Neural progenitor cell (in vitro differentiated cells): ENCODE measurements around the gene PTGES3L.

Source experiments
- EZH2phosphoT487 ChIP-seq: fragments of 200-600 bp; sonication (generic); IDR thresholded peaks from 2 replicates; pipeline ENCODE4 v1.6.1; 2017; ENCODE audit warnings: antibody characterized with exemption
- TF ChIP-seq, protein P1 (sequence below): fragments of 200-600 bp; sonication (generic); IDR thresholded peaks from 2 replicates; pipeline ENCODE4 v1.5.1; 2017; ENCODE audit warnings: antibody characterized with exemption, mild to moderate bottlenecking

DNA sequence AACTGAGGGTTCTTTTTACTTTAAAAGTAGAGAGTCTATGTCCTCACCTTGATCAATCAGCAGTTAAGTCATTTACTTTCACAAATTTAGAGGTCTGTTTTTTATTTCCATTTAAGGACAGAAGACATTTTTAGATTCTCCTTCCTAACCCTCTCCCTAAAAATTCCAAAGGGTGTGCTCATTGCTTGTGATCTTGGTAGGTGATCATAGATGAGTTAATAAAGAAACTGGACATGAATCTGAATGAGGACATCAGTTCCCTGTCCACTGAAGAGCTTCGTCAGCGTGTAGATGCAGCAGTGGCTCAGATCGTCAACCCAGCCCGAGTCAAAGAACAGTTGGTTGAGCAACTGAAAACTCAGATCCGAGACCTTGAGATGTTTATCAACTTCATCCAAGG lies 9.3 kb upstream of the PTGES3L start:
- TF ChIP-seq, protein P1, sequence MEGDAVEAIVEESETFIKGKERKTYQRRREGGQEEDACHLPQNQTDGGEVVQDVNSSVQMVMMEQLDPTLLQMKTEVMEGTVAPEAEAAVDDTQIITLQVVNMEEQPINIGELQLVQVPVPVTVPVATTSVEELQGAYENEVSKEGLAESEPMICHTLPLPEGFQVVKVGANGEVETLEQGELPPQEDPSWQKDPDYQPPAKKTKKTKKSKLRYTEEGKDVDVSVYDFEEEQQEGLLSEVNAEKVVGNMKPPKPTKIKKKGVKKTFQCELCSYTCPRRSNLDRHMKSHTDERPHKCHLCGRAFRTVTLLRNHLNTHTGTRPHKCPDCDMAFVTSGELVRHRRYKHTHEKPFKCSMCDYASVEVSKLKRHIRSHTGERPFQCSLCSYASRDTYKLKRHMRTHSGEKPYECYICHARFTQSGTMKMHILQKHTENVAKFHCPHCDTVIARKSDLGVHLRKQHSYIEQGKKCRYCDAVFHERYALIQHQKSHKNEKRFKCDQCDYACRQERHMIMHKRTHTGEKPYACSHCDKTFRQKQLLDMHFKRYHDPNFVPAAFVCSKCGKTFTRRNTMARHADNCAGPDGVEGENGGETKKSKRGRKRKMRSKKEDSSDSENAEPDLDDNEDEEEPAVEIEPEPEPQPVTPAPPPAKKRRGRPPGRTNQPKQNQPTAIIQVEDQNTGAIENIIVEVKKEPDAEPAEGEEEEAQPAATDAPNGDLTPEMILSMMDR = no peak
- TF ChIP-seq EZH2phosphoT487 = no peak
